Esophagus squamous epithelium (tissue), 4 donors: ENCODE measurements around the gene MXD1.
"Not testable (repeated sequence)": the region's sequence is repeated elsewhere in the genome, so short reads cannot be mapped to it uniquely, and the experiment has no call there.

Source experiments
- POLR2A ChIP-seq, 4 donors: fragments of 450-650 bp; IDR thresholded peaks; one replicate each; pipeline ENCODE4 v1.6.1; 2017; ENCODE audit warnings: antibody characterized with exemption in 4 of 4, mild to moderate bottlenecking in 4 of 4, moderate library complexity in 3 of 4
- TF ChIP-seq, protein P1 (sequence below), 6 experiments: fragments of 450-650 bp in 4 of 6; fragments of 200-600 bp in 2 of 6; sonication (generic) in 2 of 6; IDR thresholded peaks; one replicate each; pipeline ENCODE4 v1.5.1; 2016 to 2019; ENCODE audit warnings: antibody characterized with exemption in 6 of 6, mild to moderate bottlenecking in 4 of 6, moderate library complexity in 4 of 6

DNA sequence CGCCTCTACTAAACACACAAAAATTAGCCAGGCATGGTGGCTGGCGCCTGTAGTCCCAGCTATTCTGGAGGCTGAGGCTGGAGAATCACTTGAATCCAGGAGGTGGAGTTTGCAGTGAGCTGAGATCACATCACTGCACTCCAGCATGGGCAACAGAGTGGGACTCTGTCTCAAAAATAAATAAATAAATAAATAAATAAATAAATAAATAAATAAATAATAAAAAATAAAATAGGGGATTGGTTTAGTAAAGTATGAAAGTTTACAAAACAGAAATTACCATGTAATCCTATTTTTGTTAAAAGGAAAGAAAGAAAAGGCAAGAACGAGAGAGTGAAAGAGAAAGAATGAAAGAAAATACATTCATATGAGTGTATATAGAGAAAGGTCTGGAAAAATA is 35.8 kb downstream of the MXD1 start:
- TF ChIP-seq POLR2A (IDR thresholded peaks at IDR 0.05): not testable (repeated sequence)
- TF ChIP-seq, protein P1, sequence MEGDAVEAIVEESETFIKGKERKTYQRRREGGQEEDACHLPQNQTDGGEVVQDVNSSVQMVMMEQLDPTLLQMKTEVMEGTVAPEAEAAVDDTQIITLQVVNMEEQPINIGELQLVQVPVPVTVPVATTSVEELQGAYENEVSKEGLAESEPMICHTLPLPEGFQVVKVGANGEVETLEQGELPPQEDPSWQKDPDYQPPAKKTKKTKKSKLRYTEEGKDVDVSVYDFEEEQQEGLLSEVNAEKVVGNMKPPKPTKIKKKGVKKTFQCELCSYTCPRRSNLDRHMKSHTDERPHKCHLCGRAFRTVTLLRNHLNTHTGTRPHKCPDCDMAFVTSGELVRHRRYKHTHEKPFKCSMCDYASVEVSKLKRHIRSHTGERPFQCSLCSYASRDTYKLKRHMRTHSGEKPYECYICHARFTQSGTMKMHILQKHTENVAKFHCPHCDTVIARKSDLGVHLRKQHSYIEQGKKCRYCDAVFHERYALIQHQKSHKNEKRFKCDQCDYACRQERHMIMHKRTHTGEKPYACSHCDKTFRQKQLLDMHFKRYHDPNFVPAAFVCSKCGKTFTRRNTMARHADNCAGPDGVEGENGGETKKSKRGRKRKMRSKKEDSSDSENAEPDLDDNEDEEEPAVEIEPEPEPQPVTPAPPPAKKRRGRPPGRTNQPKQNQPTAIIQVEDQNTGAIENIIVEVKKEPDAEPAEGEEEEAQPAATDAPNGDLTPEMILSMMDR (IDR thresholded peaks at IDR 0.05): not testable (repeated sequence)
